Astrocyte of the spinal cord (primary cell): ENCODE measurements around the gene GRID2.

Experiments
- DNase-seq: peaks from one replicate; pipeline ENCODE4 v3.0.0; 2011; ENCODE audit warnings: low read depth, low spot score
- H3K4me3 ChIP-seq: 2 replicates; pipeline ENCODE4 v1.5.1; 2011; ENCODE audit warnings: low read depth, mild to moderate bottlenecking, low read length, moderate library complexity
- in situ Hi-C: cut with HindIII; loops from 2 replicates; pipeline ENCODE4 v1.10.0; 2017; ENCODE audit warnings: low sequenced_read_pairs
- TF ChIP-seq, protein P1 (sequence below): IDR thresholded peaks from 2 replicates; pipeline ENCODE4 v1.5.1; 2012; ENCODE audit warnings: low read depth, mild to moderate bottlenecking, low read length, inconsistent platforms

GRID2 gene

DNA sequence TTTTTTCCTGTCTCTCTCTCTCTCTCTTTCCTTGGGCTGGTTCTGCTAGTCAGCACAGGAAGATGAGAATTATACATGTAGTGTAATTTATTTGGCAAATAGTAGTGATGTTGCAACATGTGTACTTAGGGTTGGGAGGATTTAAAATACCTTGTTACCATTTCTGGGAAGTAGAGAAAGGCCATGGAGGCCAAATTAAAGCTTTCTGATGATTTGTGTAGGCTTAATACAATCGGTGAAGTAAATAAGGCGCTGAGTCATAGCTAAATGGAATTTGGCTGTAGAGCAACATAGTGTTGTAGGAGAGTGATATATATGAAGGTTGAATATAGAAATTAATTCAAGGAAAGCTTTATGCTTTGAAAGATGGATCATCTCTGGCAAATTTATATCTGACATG lies 295.3 kb downstream of the GRID2 start:
- in situ Hi-C loops = no loop called here
- peak; percentile 7 for DNase-seq
- H3K4me3 ChIP-seq = no peak overlapping the region
- TF ChIP-seq, protein P1, sequence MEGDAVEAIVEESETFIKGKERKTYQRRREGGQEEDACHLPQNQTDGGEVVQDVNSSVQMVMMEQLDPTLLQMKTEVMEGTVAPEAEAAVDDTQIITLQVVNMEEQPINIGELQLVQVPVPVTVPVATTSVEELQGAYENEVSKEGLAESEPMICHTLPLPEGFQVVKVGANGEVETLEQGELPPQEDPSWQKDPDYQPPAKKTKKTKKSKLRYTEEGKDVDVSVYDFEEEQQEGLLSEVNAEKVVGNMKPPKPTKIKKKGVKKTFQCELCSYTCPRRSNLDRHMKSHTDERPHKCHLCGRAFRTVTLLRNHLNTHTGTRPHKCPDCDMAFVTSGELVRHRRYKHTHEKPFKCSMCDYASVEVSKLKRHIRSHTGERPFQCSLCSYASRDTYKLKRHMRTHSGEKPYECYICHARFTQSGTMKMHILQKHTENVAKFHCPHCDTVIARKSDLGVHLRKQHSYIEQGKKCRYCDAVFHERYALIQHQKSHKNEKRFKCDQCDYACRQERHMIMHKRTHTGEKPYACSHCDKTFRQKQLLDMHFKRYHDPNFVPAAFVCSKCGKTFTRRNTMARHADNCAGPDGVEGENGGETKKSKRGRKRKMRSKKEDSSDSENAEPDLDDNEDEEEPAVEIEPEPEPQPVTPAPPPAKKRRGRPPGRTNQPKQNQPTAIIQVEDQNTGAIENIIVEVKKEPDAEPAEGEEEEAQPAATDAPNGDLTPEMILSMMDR = no peak

DNA sequence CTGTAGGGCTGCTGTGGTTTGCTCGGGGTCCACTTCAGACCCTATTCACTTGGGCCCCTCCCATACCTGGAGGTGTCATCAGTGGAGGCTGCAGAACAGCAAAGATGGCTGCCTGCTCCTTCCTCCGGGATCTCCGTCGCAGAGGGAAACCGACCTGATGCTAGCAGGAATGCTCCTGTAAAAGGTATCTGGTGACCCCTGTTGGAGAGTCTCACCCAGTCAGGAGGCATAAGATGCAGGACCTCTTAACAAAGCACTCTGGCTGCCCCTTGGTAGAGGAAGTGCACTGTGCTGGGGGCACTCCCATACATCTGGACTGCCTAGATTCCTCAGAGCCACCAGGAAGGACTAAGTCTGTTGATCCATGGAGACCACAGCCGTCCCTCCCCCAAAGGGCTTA lies 296.9 kb downstream of the GRID2 start:
- in situ Hi-C loops = no loop called here
- TF ChIP-seq, protein P1 = no peak
- no peak overlapping the region for H3K4me3 ChIP-seq
- no peak for DNase-seq

DNA sequence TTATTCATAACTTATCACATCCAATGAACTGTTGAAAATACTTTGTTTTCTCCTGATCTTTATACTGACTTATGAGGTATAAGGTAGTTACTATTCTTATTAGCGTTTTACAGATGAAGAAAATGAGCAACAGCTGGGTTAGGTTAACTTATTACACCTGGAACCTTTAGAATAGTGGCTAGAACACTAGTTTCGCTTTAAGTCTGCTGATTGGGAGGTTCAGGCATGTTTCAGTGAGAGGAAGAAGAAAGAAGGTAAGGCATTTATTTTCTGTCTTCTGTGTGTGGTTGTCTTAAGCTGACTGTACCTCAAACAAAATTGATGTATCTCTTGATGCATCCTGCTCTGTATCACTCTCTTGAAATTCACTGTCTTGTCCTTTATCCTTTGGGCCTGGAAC lies 302.5 kb downstream of the GRID2 start:
- in situ Hi-C loops = no loop called here
- TF ChIP-seq, protein P1 = no peak
- no peak for DNase-seq
- no peak overlapping the region for H3K4me3 ChIP-seq

DNA sequence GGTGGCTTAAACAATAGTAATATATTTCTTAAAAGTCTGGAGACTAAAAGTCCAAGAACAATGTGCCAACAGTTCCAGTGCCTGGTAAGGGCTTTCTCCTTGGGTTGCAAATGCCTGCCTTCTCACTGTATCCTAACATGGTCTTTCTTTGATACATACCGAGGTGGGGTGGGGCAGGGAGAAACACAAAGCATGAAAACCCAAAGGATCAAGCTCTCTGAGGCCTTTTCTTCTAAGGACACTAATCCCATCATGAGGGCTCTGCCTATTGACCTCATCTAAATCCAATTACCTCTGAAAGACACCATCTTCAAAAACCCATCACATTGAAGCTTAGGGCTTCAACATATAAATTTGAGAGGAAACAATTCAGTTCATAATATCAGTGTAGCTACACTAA lies 311.3 kb downstream of the GRID2 start:
- no peak for DNase-seq
- TF ChIP-seq, protein P1 = no peak
- no peak overlapping the region for H3K4me3 ChIP-seq
- in situ Hi-C loops = no loop called here

DNA sequence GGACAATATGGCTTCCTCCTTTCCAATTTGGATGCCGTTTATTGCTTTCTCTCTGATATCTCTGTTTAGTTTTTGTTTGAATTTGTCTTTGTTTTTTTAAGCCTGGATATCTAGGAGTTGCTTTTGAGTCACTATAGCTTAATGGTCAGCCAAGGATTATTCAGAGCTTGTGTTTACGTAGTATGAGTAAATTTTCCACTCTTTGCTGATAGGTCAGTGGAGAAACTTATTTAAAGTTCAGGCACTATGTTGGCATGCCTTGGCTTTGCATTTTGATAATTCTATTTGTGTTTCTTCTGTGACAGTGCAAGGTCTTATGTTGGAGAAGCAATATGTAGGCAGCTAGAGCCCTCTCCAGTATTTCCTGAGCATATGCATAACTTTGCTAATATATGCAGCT lies 315.2 kb downstream of the GRID2 start:
- peak; percentile 30 for DNase-seq
- in situ Hi-C loops = no loop called here
- TF ChIP-seq, protein P1 = no peak
- H3K4me3 ChIP-seq = no peak overlapping the region

DNA sequence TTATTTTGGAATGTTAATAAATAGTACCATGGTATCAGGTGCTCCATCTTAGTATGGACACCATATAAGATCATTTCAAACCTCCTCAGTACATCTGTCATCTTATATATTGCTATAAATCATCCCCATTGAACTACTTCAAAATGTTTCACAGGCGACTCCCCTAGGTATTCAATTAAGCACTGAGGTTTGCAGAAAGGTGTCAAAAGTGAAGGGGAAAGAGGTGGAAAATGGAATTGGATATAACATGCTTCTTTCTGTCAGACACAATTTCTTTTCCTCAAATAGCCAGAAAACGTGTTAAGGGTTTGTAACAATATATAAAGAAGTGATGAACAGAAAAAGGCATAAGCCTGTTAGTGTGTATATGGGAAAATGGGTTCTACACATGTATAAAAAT lies 325.5 kb downstream of the GRID2 start:
- no peak overlapping the region for H3K4me3 ChIP-seq
- TF ChIP-seq, protein P1 = no peak
- in situ Hi-C loops = no loop called here
- no peak for DNase-seq

DNA sequence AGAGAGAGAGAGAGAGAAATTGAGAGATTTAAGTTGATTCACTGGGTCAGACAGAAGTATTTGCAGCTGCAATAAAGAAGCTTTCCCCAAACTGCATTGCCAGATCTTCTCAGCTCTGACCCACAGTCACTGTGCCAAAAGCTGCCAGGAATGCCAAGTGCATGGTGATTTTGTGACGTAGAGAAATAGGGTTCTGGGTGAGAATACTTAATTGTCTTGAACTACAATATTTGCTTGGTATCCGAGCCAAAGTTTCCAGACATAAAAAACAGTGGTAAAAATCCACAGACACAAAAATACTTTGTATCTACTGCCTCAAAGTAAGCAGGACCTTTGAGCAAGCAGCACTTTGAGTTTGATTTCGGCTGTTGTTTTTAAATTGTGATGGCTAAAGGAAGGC lies 331.1 kb downstream of the GRID2 start:
- in situ Hi-C loops = no loop called here
- DNase-seq = peak; percentile 18
- TF ChIP-seq, protein P1 = no peak
- H3K4me3 ChIP-seq = no peak overlapping the region
